Liver (tissue), 9 donors: ENCODE results near the gene KLHL30. TPM values are rescaled to one million over a fixed set of nuclear protein-coding genes. Genes with fewer than 3 reads are reported as not detected.

ENCODE experiments used
- DNase-seq: peaks from one replicate; pipeline ENCODE4 v3.0.0-alpha.2; 2017; ENCODE audit warnings: low spot score
- H3K27ac ChIP-seq, 2 donors: one replicate each; pipeline ENCODE4 v1.7.0; 2013; ENCODE audit warnings: inconsistent platforms in 2 of 2, low read length in 2 of 2, control low read depth in 1 of 2, low read depth in 1 of 2, mild to moderate bottlenecking in 1 of 2
- H3K27me3 ChIP-seq, 4 donors: one replicate each; pipeline versions ENCODE4 v1.6.1 to v1.7.0; 2013; ENCODE audit warnings: low read length in 3 of 4, inconsistent platforms in 1 of 4, mild to moderate bottlenecking in 1 of 4, moderate library complexity in 1 of 4; ENCODE audit not compliant: control insufficient read depth in 4 of 4, insufficient read depth in 4 of 4
- H3K36me3 ChIP-seq, 4 donors: one replicate each; pipeline versions ENCODE4 v1.6.1 to v1.7.0; 2013; ENCODE audit warnings: low read length in 3 of 4, mild to moderate bottlenecking in 3 of 4, low read depth in 1 of 4, moderate library complexity in 1 of 4; ENCODE audit not compliant: control insufficient read depth in 4 of 4, insufficient read depth in 3 of 4
- H3K4me1 ChIP-seq, 4 donors: one replicate each; pipeline versions ENCODE4 v1.6.1 to v1.7.0; 2013; ENCODE audit warnings: low read length in 3 of 4, mild to moderate bottlenecking in 3 of 4, moderate library complexity in 1 of 4; ENCODE audit not compliant: control insufficient read depth in 4 of 4, insufficient read depth in 4 of 4
- H3K4me3 ChIP-seq, 3 donors: one replicate each; pipeline versions ENCODE4 v1.6.1 to v1.7.0; 2013; ENCODE audit warnings: low read length in 3 of 3, control low read depth in 1 of 3, low read depth in 1 of 3, mild to moderate bottlenecking in 1 of 3
- H3K9ac ChIP-seq, 2 donors: one replicate each; pipeline ENCODE4 v1.7.0; 2013; ENCODE audit warnings: low read length in 2 of 2, mild to moderate bottlenecking in 2 of 2, moderate library complexity in 2 of 2, control low read depth in 1 of 2, low read depth in 1 of 2
- H3K9me3 ChIP-seq, 4 donors: one replicate each; pipeline versions ENCODE4 v1.6.1 to v1.7.0; 2013; ENCODE audit warnings: low read length in 3 of 4; ENCODE audit not compliant: control insufficient read depth in 4 of 4
- ATF3 ChIP-seq: IDR thresholded peaks from 2 replicates; pipeline ENCODE4 v1.6.1; 2016; ENCODE audit warnings: antibody characterized with exemption
- CTCF ChIP-seq: fragments of 150-350 bp; IDR thresholded peaks from 2 replicates; pipeline ENCODE4 v1.5.1; 2017; ENCODE audit warnings: improper control_type of control experiment, low read depth, low read length; ENCODE audit not compliant: missing input control
- EGR1 ChIP-seq, 2 donors: IDR thresholded peaks; 2 replicates each; pipeline ENCODE4 v1.6.1; 2016 to 2018; ENCODE audit warnings: antibody characterized with exemption in 2 of 2, low read depth in 2 of 2
- FOXA1 ChIP-seq: IDR thresholded peaks from 2 replicates; pipeline ENCODE4 v1.6.1; 2016; ENCODE audit warnings: antibody characterized with exemption
- GABPA ChIP-seq, 2 donors: IDR thresholded peaks in 1 of 2; conservative IDR thresholded peaks in 1 of 2; 2 replicates each; pipeline ENCODE4 v1.6.1; 2016; ENCODE audit warnings: antibody characterized with exemption in 2 of 2, mild to moderate bottlenecking in 1 of 2, moderate library complexity in 1 of 2
- HNF4A ChIP-seq, 2 donors: conservative IDR thresholded peaks; 2 replicates each; pipeline ENCODE4 v1.6.1; 2016; ENCODE audit warnings: antibody characterized with exemption in 2 of 2, mild to moderate bottlenecking in 2 of 2
- HNF4G ChIP-seq: IDR thresholded peaks from 2 replicates; pipeline ENCODE4 v1.6.1; 2016; ENCODE audit warnings: antibody characterized with exemption
- JUND ChIP-seq, 2 donors: IDR thresholded peaks; 2 replicates each; pipeline ENCODE4 v1.6.1; 2016; ENCODE audit warnings: antibody characterized with exemption in 2 of 2
- MAX ChIP-seq: IDR thresholded peaks from 2 replicates; pipeline ENCODE4 v1.6.1; 2016; ENCODE audit warnings: antibody characterized with exemption
- NR2F2 ChIP-seq: IDR thresholded peaks from 2 replicates; pipeline ENCODE4 v1.6.1; 2016; ENCODE audit warnings: antibody characterized with exemption
- REST ChIP-seq: IDR thresholded peaks from 2 replicates; pipeline ENCODE4 v1.6.1; 2016; ENCODE audit warnings: antibody characterized with exemption, mild to moderate bottlenecking
- RXRA ChIP-seq, 2 donors: IDR thresholded peaks; 2 replicates each; pipeline ENCODE4 v1.6.1; 2017 to 2018; ENCODE audit warnings: antibody characterized with exemption in 2 of 2, mild to moderate bottlenecking in 1 of 2
- SP1 ChIP-seq: IDR thresholded peaks from 2 replicates; pipeline ENCODE4 v1.6.1; 2018; ENCODE audit warnings: antibody characterized with exemption, mild to moderate bottlenecking
- TAF1 ChIP-seq: conservative IDR thresholded peaks from 2 replicates; pipeline ENCODE4 v1.6.1; 2016; ENCODE audit warnings: antibody characterized with exemption, mild to moderate bottlenecking
- YY1 ChIP-seq: IDR thresholded peaks from 2 replicates; pipeline ENCODE4 v1.6.1; 2016; ENCODE audit warnings: antibody characterized with exemption, mild to moderate bottlenecking
- ZBTB33 ChIP-seq: IDR thresholded peaks from 2 replicates; pipeline ENCODE4 v1.6.1; 2016; ENCODE audit warnings: antibody characterized with exemption
- WGBS: extraction: QIAGEN DNeasy Blood & Tissue Kit; methylation state at CpG from one replicate; pipeline ENCODE4 v1.1.7; 2013; 5-methylcytosine and 5-hydroxymethylcytosine counted together
- polyA plus RNA-seq, 2 donors: library from polyadenylated mRNA; stranded (reverse) in 1 of 2; unstranded in 1 of 2; fragments of 200-250 nt in 1 of 2; fragments of >200 nt in 1 of 2; fragmentation: Nextera tagmentation in 1 of 2; extraction: Ambion mirVana in 1 of 2; gene quantifications; one replicate each; pipeline versions ENCODE4 v1.2.1 to v1.2.3, GENCODE V29; 2013 to 2015
- total RNA-seq, 2 donors: library from RNA; depleted of rRNA; stranded (reverse); fragments of >200 nt; gene quantifications; one replicate each; pipeline ENCODE4 v1.2.3, GENCODE V29; 2014
- donor health status: healthy.
- donor health status: healthy.
- donor health status: healthy.
- donor health status: healthy.
- donor health status: healthy.

KLHL30 gene
- total and polyA plus RNA-seq, 4 donors = 0.05 to 0.08 TPM; not detected in 2

- Histone ChIP-seq H3K4me1 (peaks cover 0 to 2% (median 1%) of the 10 kb centered on the region in 4 donors), H3K9ac (no peak overlapping the region), H3K4me3 (no peak overlapping the region), H3K9me3 (no peaks in the 10 kb centered on the region), H3K27ac (no peak overlapping the region), H3K36me3 (no peaks in the 10 kb centered on the region), H3K27me3 (no peaks in the 10 kb centered on the region)
- WGBS = 95% methylated on average over 14 of the region's 14 CpGs
- DNase-seq = no peak
- no peak for TF ChIP-seq SP1
- no peak for TF ChIP-seq ZBTB33
- no peak for TF ChIP-seq NR2F2
- no peak for TF ChIP-seq MAX
- no peak for TF ChIP-seq TAF1
- no peak for TF ChIP-seq HNF4G
- no peak for TF ChIP-seq EGR1 (IDR thresholded peaks at IDR 0.05; ENCODE audit: low read depth in 2 of 2)
- no peak for TF ChIP-seq REST
- no peak for TF ChIP-seq YY1
- TF ChIP-seq RXRA (IDR thresholded peaks at IDR 0.05) = no peak
Observed at GRCh38 chr2:238131761-238132462, 6.6 kb upstream of the KLHL30 start.

GRCh38 chr2:238132463-238133450 is 5.7 kb upstream of the KLHL30 start:
- no peak for DNase-seq
- H3K27me3 ChIP-seq = no peaks in the 10 kb centered on the region
- H3K9ac ChIP-seq = no peak overlapping the region
- H3K27ac ChIP-seq = no peak overlapping the region
- no peak overlapping the region for H3K4me3 ChIP-seq
- H3K9me3 ChIP-seq = no peaks in the 10 kb centered on the region
- no peaks in the 10 kb centered on the region for H3K36me3 ChIP-seq
- 96% methylated on average over 23 of the region's 23 CpGs for WGBS
- H3K4me1 ChIP-seq = peaks cover 0 to 8% (median 2%) of the 10 kb centered on the region in 4 donors
- TF ChIP-seq HNF4A (conservative IDR thresholded peaks at IDR 0.05) (no peak), FOXA1 (no peak), NR2F2 (no peak), ATF3 (no peak), HNF4G (no peak), ZBTB33 (no peak), RXRA (IDR thresholded peaks at IDR 0.05) (no peak), MAX (no peak), TAF1 (no peak), GABPA (IDR thresholded peaks at IDR 0.05 in 1 of 2, conservative IDR thresholded peaks at IDR 0.05 in 1 of 2) (no peak), CTCF (no peak), JUND (IDR thresholded peaks at IDR 0.05) (no peak), EGR1 (IDR thresholded peaks at IDR 0.05; ENCODE audit: low read depth in 2 of 2) (no peak)
